SU-DHL-6 (cell line): ENCODE data around the gene BTG4.

Source experiments
- H2AFZ ChIP-seq: fragments of 200-600 bp; sonication (generic); 2 replicates; pipeline ENCODE4 v1.6.1; 2014; ENCODE audit warnings: low read depth, mild to moderate bottlenecking, moderate library complexity, mixed read lengths, antibody characterized with exemption, low read length; ENCODE audit not compliant: severe bottlenecking
- H3F3A ChIP-seq: fragments of 200-600 bp; shearing (Covaris generic); 2 replicates; pipeline ENCODE4 v1.6.0; 2016; ENCODE audit warnings: antibody characterized with exemption, mild to moderate bottlenecking; ENCODE audit not compliant: insufficient read depth
- H3K27ac ChIP-seq: fragments of 200-600 bp; sonication (generic); 2 replicates; pipeline ENCODE4 v1.5.1; 2016; ENCODE audit warnings: low read depth, mild to moderate bottlenecking, low read length, moderate library complexity, mixed read lengths
- H3K27me3 ChIP-seq: fragments of 200-600 bp; sonication (generic), shearing (Covaris generic); 2 replicates; pipeline ENCODE4 v1.6.0; 2014; ENCODE audit warnings: mild to moderate bottlenecking, low read length
- H3K36me3 ChIP-seq: fragments of 200-600 bp; sonication (generic); 2 replicates; pipeline ENCODE4 v1.6.1; 2014; ENCODE audit warnings: mild to moderate bottlenecking, low read length, mixed read lengths
- H3K4me2 ChIP-seq: fragments of 300-600, 200-600 bp; shearing (Covaris generic), sonication (generic); 2 replicates; pipeline ENCODE4 v1.6.0; 2014; ENCODE audit warnings: low read length, low read depth, mild to moderate bottlenecking; ENCODE audit not compliant: poor library complexity, severe bottlenecking
- H3K4me3 ChIP-seq: fragments of 200-600 bp; sonication (generic); 2 replicates; pipeline ENCODE4 v1.5.1; 2014; ENCODE audit warnings: antibody characterized with exemption, low read length, mild to moderate bottlenecking, mixed read lengths; ENCODE audit not compliant: insufficient read depth, poor library complexity, severe bottlenecking
- H3K79me2 ChIP-seq: fragments of 200-600 bp; sonication (generic); 2 replicates; pipeline ENCODE4 v1.6.1; 2014; ENCODE audit warnings: mild to moderate bottlenecking, low read length, moderate library complexity; ENCODE audit not compliant: insufficient read depth
- H3K9ac ChIP-seq: fragments of 200-600 bp; sonication (generic); 2 replicates; pipeline ENCODE4 v1.7.0; 2014; ENCODE audit warnings: mild to moderate bottlenecking, low read length
- H3K9me2 ChIP-seq: fragments of 200-600 bp; sonication (generic); replicated peaks from 2 replicates; pipeline ENCODE4 v1.6.1; 2014; ENCODE audit warnings: low read length; ENCODE audit not compliant: insufficient read depth
- H3K9me3 ChIP-seq: fragments of 200-600 bp; sonication (generic); 2 replicates; pipeline ENCODE4 v1.6.1; 2014; ENCODE audit warnings: low read length, mixed read lengths; ENCODE audit not compliant: insufficient read depth
- H4K20me1 ChIP-seq: fragments of 200-600 bp; sonication (generic); 2 replicates; pipeline ENCODE4 v1.6.1; 2014; ENCODE audit warnings: low read depth, mild to moderate bottlenecking, antibody characterized with exemption, low read length, moderate library complexity, mixed read lengths
- CTCF ChIP-seq: fragments of 200-600 bp; sonication (generic); IDR thresholded peaks from one replicate; pipeline ENCODE4 v1.5.1; 2017; ENCODE audit warnings: antibody characterized with exemption, mild to moderate bottlenecking, low read length, moderate library complexity; ENCODE audit not compliant: insufficient read depth, poor library complexity, severe bottlenecking
- EZH2phosphoT487 ChIP-seq: fragments of 200-600 bp; sonication (generic), shearing (Covaris generic); conservative IDR thresholded peaks from 2 replicates; pipeline ENCODE4 v1.6.1; 2018; ENCODE audit warnings: mild to moderate bottlenecking, antibody characterized with exemption, low read length, moderate library complexity, mixed read lengths

The BTG4 gene

DNA sequence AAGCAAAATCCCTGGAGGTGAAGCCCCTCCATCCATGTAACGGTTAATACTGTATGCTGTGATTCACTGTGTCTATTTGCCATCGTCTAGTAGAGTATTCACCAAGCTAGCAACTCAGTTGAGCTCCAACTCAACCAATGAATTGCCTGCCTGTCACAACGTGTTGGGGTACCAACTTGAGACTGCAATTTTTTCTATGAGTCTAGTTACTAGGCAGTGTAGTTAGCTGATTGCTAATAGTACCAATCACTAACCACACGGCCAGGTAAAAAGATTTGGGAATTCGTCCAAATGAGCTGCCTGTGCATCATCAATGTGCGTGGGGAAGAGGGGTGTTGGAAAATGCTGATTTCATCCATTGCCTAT, 1.0 kb upstream of the BTG4 start:
- no peak overlapping the region for H3K4me3 ChIP-seq
- no peaks in the 10 kb centered on the region for H3K9me3 ChIP-seq
- H4K20me1 ChIP-seq = no peaks in the 10 kb centered on the region
- H3K9ac ChIP-seq = no peak overlapping the region
- no peaks in the 10 kb centered on the region for H3K27me3 ChIP-seq
- no peak overlapping the region for H3K4me2 ChIP-seq
- no peaks in the 10 kb centered on the region for H3K9me2 ChIP-seq
- no peaks in the 10 kb centered on the region for H3K79me2 ChIP-seq
- TF ChIP-seq CTCF = no peak
- no peak for TF ChIP-seq EZH2phosphoT487
- no peaks in the 10 kb centered on the region for H3F3A ChIP-seq
- H2AFZ ChIP-seq = no peak overlapping the region
- no peak overlapping the region for H3K27ac ChIP-seq
- H3K36me3 ChIP-seq = no peaks in the 10 kb centered on the region

GRCh38 chr11:111510311-111510710, 1.9 kb downstream of the BTG4 start:
- Histone ChIP-seq H2AFZ (no peak overlapping the region), H3K4me2 (no peak overlapping the region), H4K20me1 (no peaks in the 10 kb centered on the region), H3K27ac (no peak overlapping the region), H3K79me2 (no peaks in the 10 kb centered on the region), H3K4me3 (no peak overlapping the region), H3K9me2 (no peaks in the 10 kb centered on the region), H3K9ac (no peak overlapping the region), H3K9me3 (no peaks in the 10 kb centered on the region), H3K36me3 (no peaks in the 10 kb centered on the region), H3F3A (no peaks in the 10 kb centered on the region), H3K27me3 (no peaks in the 10 kb centered on the region)
- TF ChIP-seq EZH2phosphoT487 = no peak
- no peak for TF ChIP-seq CTCF

GRCh38 chr11:111502611-111503010, 9.6 kb downstream of the BTG4 start:
- no peaks in the 10 kb centered on the region for H4K20me1 ChIP-seq
- H3K79me2 ChIP-seq = no peaks in the 10 kb centered on the region
- H3K9ac ChIP-seq = no peak overlapping the region
- H3K9me2 ChIP-seq = no peaks in the 10 kb centered on the region
- H3K9me3 ChIP-seq = no peaks in the 10 kb centered on the region
- H3K36me3 ChIP-seq = no peaks in the 10 kb centered on the region
- no peak overlapping the region for H2AFZ ChIP-seq
- H3K27ac ChIP-seq = no peak overlapping the region
- TF ChIP-seq CTCF (no peak), EZH2phosphoT487 (no peak)
- H3K4me3 ChIP-seq = no peak overlapping the region
- no peaks in the 10 kb centered on the region for H3F3A ChIP-seq
- no peak overlapping the region for H3K4me2 ChIP-seq
- no peaks in the 10 kb centered on the region for H3K27me3 ChIP-seq

DNA sequence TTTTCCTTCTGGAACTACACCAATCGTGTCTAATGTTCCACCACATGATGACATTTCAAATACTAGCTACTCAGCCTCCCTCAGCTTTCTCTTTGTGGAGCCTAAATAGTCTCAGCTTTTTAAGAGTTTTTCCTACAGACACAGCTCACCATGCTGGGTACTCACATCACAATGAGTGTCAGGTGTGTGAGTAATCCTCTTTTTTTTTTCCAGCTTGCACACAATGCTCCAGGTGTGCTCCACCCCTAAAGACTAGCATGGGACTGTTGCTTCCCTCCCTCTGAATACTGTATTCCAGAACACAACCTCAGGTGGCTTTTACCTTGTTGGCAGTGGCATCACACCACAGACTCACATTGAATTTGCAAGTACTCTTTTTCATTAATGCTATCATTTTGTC, 11.7 kb downstream of the BTG4 start:
- no peak overlapping the region for H3K27ac ChIP-seq
- no peaks in the 10 kb centered on the region for H3K36me3 ChIP-seq
- no peaks in the 10 kb centered on the region for H3F3A ChIP-seq
- H2AFZ ChIP-seq = no peak overlapping the region
- H4K20me1 ChIP-seq = no peaks in the 10 kb centered on the region
- no peak overlapping the region for H3K4me3 ChIP-seq
- no peak overlapping the region for H3K4me2 ChIP-seq
- no peaks in the 10 kb centered on the region for H3K9me3 ChIP-seq
- H3K79me2 ChIP-seq = no peaks in the 10 kb centered on the region
- H3K9me2 ChIP-seq = no peaks in the 10 kb centered on the region
- TF ChIP-seq EZH2phosphoT487 (no peak), CTCF (no peak)
- H3K27me3 ChIP-seq = no peaks in the 10 kb centered on the region
- H3K9ac ChIP-seq = no peak overlapping the region
